AG09309 (cell line): ENCODE measurements around the gene POLA2.
"Not testable (repeated sequence)": the region's sequence is repeated elsewhere in the genome, so short reads cannot be mapped to it uniquely, and the experiment has no call there.

ENCODE experiments used
- DNase-seq: peaks from one replicate; pipeline ENCODE4 v3.0.0-alpha.2; 2010; ENCODE audit warnings: low read depth
- H3K4me3 ChIP-seq: 2 replicates; pipeline ENCODE4 v1.5.1; 2011; ENCODE audit warnings: mild to moderate bottlenecking, low read depth, low read length, moderate library complexity; ENCODE audit not compliant: control insufficient read depth
- TF ChIP-seq, protein P1 (sequence below): IDR thresholded peaks from 2 replicates; pipeline ENCODE4 v1.5.1; 2011; ENCODE audit warnings: mild to moderate bottlenecking, low read depth, low read length, inconsistent platforms; ENCODE audit not compliant: insufficient read depth, control insufficient read depth; ENCODE audit errors: missing control alignments

The POLA2 gene

DNA sequence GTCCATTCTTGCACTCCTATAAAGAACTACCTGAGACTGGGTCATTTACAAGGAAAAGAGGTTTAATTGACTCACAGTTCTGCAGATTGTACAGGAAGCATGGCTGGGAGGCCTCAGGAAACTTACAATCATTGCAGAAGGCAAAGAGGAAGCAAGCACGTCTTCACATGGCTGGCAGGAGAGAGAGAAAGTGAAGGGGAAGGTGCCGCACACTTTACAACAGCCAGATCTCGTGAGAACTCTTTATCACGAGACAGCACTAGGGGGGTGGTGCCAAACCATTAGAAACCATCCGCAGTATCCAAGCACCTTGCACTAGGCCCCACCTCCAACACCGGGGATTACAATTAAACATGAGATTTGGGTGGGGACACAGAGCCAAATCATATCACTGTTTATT, 19.4 kb upstream of the POLA2 start:
- TF ChIP-seq, protein P1, sequence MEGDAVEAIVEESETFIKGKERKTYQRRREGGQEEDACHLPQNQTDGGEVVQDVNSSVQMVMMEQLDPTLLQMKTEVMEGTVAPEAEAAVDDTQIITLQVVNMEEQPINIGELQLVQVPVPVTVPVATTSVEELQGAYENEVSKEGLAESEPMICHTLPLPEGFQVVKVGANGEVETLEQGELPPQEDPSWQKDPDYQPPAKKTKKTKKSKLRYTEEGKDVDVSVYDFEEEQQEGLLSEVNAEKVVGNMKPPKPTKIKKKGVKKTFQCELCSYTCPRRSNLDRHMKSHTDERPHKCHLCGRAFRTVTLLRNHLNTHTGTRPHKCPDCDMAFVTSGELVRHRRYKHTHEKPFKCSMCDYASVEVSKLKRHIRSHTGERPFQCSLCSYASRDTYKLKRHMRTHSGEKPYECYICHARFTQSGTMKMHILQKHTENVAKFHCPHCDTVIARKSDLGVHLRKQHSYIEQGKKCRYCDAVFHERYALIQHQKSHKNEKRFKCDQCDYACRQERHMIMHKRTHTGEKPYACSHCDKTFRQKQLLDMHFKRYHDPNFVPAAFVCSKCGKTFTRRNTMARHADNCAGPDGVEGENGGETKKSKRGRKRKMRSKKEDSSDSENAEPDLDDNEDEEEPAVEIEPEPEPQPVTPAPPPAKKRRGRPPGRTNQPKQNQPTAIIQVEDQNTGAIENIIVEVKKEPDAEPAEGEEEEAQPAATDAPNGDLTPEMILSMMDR = no peak
- no peak overlapping the region for H3K4me3 ChIP-seq
- DNase-seq = no peak

- TF ChIP-seq, protein P1 = no peak
- DNase-seq = no peak
- no peak overlapping the region for H3K4me3 ChIP-seq
Measured at GRCh38 chr11:65243797-65244196, 18.0 kb upstream of the POLA2 start.

DNA sequence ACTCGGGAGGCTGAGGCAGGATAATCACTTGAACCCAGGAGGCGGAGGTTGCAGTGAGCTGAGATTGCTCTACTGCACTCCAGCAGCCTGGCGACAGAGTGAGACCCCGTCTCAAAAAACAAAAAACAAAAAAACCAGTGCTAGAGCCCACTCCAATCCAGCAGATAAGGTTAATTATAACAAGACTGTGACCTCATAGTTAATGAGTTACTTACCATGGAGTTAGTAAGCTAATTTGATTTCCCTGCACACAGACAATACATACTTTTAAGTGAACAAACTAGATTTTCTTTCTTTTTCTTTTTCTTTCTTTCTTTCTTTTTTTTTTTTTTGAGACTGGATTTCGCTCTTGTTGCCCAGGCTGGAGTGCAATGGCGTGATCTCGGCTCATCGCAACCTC, 16.7 kb upstream of the POLA2 start:
- DNase-seq, H3K4me3 ChIP-seq: not testable (repeated sequence)

- no peak for DNase-seq
- H3K4me3 ChIP-seq = no peak overlapping the region
- TF ChIP-seq, protein P1 = no peak
Measured at GRCh38 chr11:65246506-65246905, 15.3 kb upstream of the POLA2 start.

- DNase-seq, H3K4me3 ChIP-seq: not testable (repeated sequence)
Measured at GRCh38 chr11:65248184-65248710, 13.5 kb upstream of the POLA2 start.

DNA sequence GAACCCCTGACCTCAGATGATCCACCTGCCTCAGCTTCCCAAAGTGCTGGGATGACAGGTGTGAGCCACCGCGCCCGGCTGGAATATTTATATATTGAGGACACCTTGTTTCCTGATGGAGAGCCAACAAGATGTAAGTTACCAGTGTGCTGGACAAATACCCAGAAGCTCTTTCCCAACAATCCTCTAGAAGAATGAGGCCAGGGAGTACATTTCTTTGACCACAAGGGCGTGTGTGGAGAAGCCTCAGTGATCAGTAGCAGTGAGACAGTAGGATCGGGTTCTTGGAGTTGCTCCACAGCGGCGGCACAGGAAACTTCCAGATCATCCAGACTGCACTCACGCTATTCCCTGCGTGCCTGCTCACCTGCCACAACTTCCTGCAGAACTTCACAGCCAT, 10.3 kb upstream of the POLA2 start:
- H3K4me3 ChIP-seq = no peak overlapping the region
- DNase-seq = peak; percentile 10
- TF ChIP-seq, protein P1 = no peak

DNA sequence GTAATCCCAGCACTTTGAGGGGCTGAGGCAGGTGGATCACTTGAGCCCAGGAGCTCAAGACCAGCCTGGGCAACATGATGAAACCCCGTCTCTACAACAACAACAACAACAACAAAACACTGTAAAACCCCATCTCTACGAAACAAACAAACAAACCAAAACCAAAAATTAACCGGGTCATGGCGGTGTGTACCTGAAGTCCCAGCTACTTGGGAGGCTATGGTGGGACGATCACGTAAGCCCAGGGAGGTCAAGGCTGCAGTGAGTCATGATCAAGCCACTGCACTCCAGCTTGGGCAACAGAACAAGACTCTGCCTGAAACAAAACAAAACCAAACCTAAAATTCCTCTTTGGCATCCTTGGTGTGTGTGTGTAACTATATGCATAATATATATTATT, 7.0 kb upstream of the POLA2 start:
- H3K4me3 ChIP-seq = no peak overlapping the region
- TF ChIP-seq, protein P1 = no peak
- DNase-seq = no peak

DNA sequence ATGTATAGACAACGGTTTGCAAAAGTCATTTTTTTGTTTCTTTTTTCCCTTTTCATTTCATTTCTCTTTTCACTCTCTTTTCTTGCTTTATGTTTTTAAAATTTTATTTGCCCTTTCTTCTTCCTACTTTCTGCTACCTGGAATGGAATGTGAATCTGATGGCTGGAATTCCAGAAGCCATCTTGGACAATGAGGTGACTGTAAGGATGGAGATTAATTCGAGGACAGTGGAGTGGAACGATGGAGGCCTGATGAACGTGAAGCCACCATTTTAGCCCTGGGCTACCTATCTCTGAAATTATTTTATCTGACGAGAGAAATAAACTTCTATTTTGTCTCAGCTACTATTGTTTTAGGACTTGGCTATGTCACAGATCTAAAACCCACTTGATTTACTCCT, 2.8 kb upstream of the POLA2 start:
- DNase-seq = no peak
- H3K4me3 ChIP-seq = no peak overlapping the region
- TF ChIP-seq, protein P1 = no peak
